MM.1S (cell line): ENCODE data around the gene ZNF804A.

Source experiments
- DNase-seq: peaks from one replicate; pipeline ENCODE4 v3.0.0-alpha.2; 2015
- H2AFZ ChIP-seq: fragments of 300-600 bp; sonication (generic); 2 replicates; pipeline ENCODE4 v1.6.0; 2016; ENCODE audit warnings: antibody characterized with exemption, low read length
- H3F3A ChIP-seq: fragments of 300-600 bp; sonication (generic); 2 replicates; pipeline ENCODE4 v1.6.1; 2016; ENCODE audit warnings: mild to moderate bottlenecking, antibody characterized with exemption, low read length, moderate library complexity, mixed read lengths; ENCODE audit not compliant: insufficient read depth
- H3K27ac ChIP-seq: fragments of 300-600 bp; sonication (generic); 2 replicates; pipeline ENCODE4 v1.5.1; 2016; ENCODE audit warnings: mild to moderate bottlenecking, low read length
- H3K27me3 ChIP-seq: fragments of 300-600 bp; sonication (generic); replicated peaks from 2 replicates; pipeline ENCODE4 v1.6.0; 2016; ENCODE audit warnings: low read length; ENCODE audit not compliant: insufficient read depth
- H3K36me3 ChIP-seq: fragments of 300-600 bp; sonication (generic); replicated peaks from 2 replicates; pipeline ENCODE4 v1.6.1; 2016; ENCODE audit warnings: mild to moderate bottlenecking, low read length, mixed read lengths; ENCODE audit not compliant: insufficient read depth
- H3K4me1 ChIP-seq: fragments of 300-600 bp; sonication (generic); 2 replicates; pipeline ENCODE4 v1.6.1; 2016; ENCODE audit warnings: low read length, mixed read lengths
- H3K4me2 ChIP-seq: fragments of 300-600 bp; sonication (generic); 2 replicates; pipeline ENCODE4 v1.6.0; 2016; ENCODE audit warnings: low read depth, low read length
- H3K4me3 ChIP-seq: fragments of 300-600 bp; sonication (generic); 2 replicates; pipeline ENCODE4 v1.5.1; 2016; ENCODE audit warnings: low read length, mixed read lengths
- H3K79me2 ChIP-seq: fragments of 300-600 bp; sonication (generic); 2 replicates; pipeline ENCODE4 v1.6.1; 2016; ENCODE audit warnings: mixed run types, low read length, mixed read lengths
- H3K9ac ChIP-seq: fragments of 300-600 bp; sonication (generic); 2 replicates; pipeline ENCODE4 v1.6.1; 2016; ENCODE audit warnings: low read length, mixed read lengths
- H3K9me2 ChIP-seq: fragments of 300-600 bp; sonication (generic); replicated peaks from 2 replicates; pipeline ENCODE4 v1.6.1; 2016; ENCODE audit warnings: mild to moderate bottlenecking, low read length, mixed read lengths; ENCODE audit not compliant: insufficient read depth
- H3K9me3 ChIP-seq: fragments of 300-600 bp; sonication (generic); replicated peaks from 2 replicates; pipeline ENCODE4 v1.6.1; 2016; ENCODE audit warnings: mild to moderate bottlenecking, low read length, mixed read lengths; ENCODE audit not compliant: insufficient read depth
- H4K20me1 ChIP-seq: fragments of 300-600 bp; sonication (generic); 2 replicates; pipeline ENCODE4 v1.6.1; 2016; ENCODE audit warnings: mild to moderate bottlenecking, low read length, moderate library complexity, mixed read lengths; ENCODE audit not compliant: insufficient read depth
- CTCF ChIP-seq: fragments of 300-600 bp; sonication (generic); IDR thresholded peaks from 2 replicates; pipeline ENCODE4 v1.5.1; 2016; ENCODE audit warnings: antibody characterized with exemption, low read length, mixed read lengths
- EZH2 ChIP-seq: fragments of 300-600 bp; sonication (generic); optimal IDR thresholded peaks from 2 replicates; pipeline ENCODE3; 2017; ENCODE audit warnings: low read depth, mild to moderate bottlenecking, antibody characterized with exemption, low read length, mixed read lengths
- EZH2phosphoT487 ChIP-seq: fragments of 300-600 bp; sonication (generic); IDR thresholded peaks from 2 replicates; pipeline ENCODE4 v1.6.1; 2018; ENCODE audit warnings: antibody characterized with exemption, low read length

ZNF804A gene

GRCh38 chr2:184734338-184734737, 136.0 kb downstream of the ZNF804A start:
- Histone ChIP-seq H3K27me3 (no peaks in the 10 kb centered on the region), H3K9me2 (no peaks in the 10 kb centered on the region), H3K9me3 (no peaks in the 10 kb centered on the region), H3K9ac (no peak overlapping the region), H3K4me1 (peaks cover 9% of the 10 kb centered on the region; the same call in 1 of the 2 replicates), H4K20me1 (no peaks in the 10 kb centered on the region), H3K27ac (no peak overlapping the region), H3K79me2 (no peaks in the 10 kb centered on the region), H3K4me2 (no peak overlapping the region), H3F3A (no peaks in the 10 kb centered on the region), H3K36me3 (no peaks in the 10 kb centered on the region), H2AFZ (no peak overlapping the region), H3K4me3 (no peak overlapping the region)
- TF ChIP-seq EZH2 (no peak), EZH2phosphoT487 (no peak), CTCF (no peak)
- DNase-seq = no peak

GRCh38 chr2:184735611-184736010, 137.3 kb downstream of the ZNF804A start:
- H3K4me1 ChIP-seq = peaks cover under 1% of the 10 kb centered on the region; the same call in 1 of the 2 replicates
- H3K9ac ChIP-seq = no peak overlapping the region
- no peaks in the 10 kb centered on the region for H3K36me3 ChIP-seq
- no peak overlapping the region for H2AFZ ChIP-seq
- H3K4me3 ChIP-seq = no peak overlapping the region
- H3K27ac ChIP-seq = no peak overlapping the region
- TF ChIP-seq EZH2 (no peak), EZH2phosphoT487 (no peak), CTCF (no peak)
- no peak overlapping the region for H3K4me2 ChIP-seq
- no peaks in the 10 kb centered on the region for H4K20me1 ChIP-seq
- DNase-seq = no peak
- H3K27me3 ChIP-seq = no peaks in the 10 kb centered on the region
- H3K79me2 ChIP-seq = no peaks in the 10 kb centered on the region
- H3K9me2 ChIP-seq = no peaks in the 10 kb centered on the region
- H3K9me3 ChIP-seq = no peaks in the 10 kb centered on the region
- H3F3A ChIP-seq = no peaks in the 10 kb centered on the region

GRCh38 chr2:184743096-184743495, 144.8 kb downstream of the ZNF804A start:
- TF ChIP-seq CTCF = no peak
- TF ChIP-seq EZH2phosphoT487 = no peak
- TF ChIP-seq EZH2 = no peak
- no peak overlapping the region for H3K4me2 ChIP-seq
- no peak for DNase-seq
- H3K36me3 ChIP-seq = no peaks in the 10 kb centered on the region
- no peaks in the 10 kb centered on the region for H3F3A ChIP-seq
- no peak overlapping the region for H3K4me3 ChIP-seq
- H2AFZ ChIP-seq = no peak overlapping the region
- no peaks in the 10 kb centered on the region for H3K9me3 ChIP-seq
- no peaks in the 10 kb centered on the region; the same call in 1 of the 2 replicates for H3K9me2 ChIP-seq
- no peaks in the 10 kb centered on the region for H3K4me1 ChIP-seq
- H3K79me2 ChIP-seq = no peaks in the 10 kb centered on the region
- no peaks in the 10 kb centered on the region for H4K20me1 ChIP-seq
- H3K27me3 ChIP-seq = no peaks in the 10 kb centered on the region
- no peak overlapping the region for H3K27ac ChIP-seq
- no peak overlapping the region for H3K9ac ChIP-seq

GRCh38 chr2:184756161-184756560, 157.8 kb downstream of the ZNF804A start:
- Histone ChIP-seq H3K27ac (no peak overlapping the region), H3K4me3 (no peak overlapping the region), H3K27me3 (no peaks in the 10 kb centered on the region), H4K20me1 (no peaks in the 10 kb centered on the region), H3F3A (no peaks in the 10 kb centered on the region), H3K9ac (no peak overlapping the region), H3K4me1 (peaks cover 15% of the 10 kb centered on the region), H3K9me3 (no peaks in the 10 kb centered on the region), H3K36me3 (no peaks in the 10 kb centered on the region), H3K9me2 (no peaks in the 10 kb centered on the region), H3K4me2 (no peak overlapping the region), H2AFZ (no peak overlapping the region), H3K79me2 (no peaks in the 10 kb centered on the region)
- TF ChIP-seq EZH2 (no peak), EZH2phosphoT487 (no peak), CTCF (no peak)
- no peak for DNase-seq
